Melanocyte of skin (primary cell): ENCODE data around the gene CD24. TPM values are rescaled to one million over a fixed set of nuclear protein-coding genes. Genes with fewer than 3 reads are reported as not detected.

ENCODE experiments used
- total RNA-seq, 2 donors: library from RNA; depleted of rRNA; stranded (reverse); fragments of >200 nt; gene quantifications; 2 replicates each; pipeline ENCODE4 v1.2.3, GENCODE V29; 2012

The CD24 gene, protein sequence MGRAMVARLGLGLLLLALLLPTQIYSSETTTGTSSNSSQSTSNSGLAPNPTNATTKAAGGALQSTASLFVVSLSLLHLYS
- total RNA-seq, result under 1 TPM; 0.33 to 0.34 TPM

GRCh38 chr6:106974336-106974998, at the start of gene CD24:
TSS of gene CD24 (minus strand) at chr6:106974729. CDS start at chr6:106974646, 83 bp downstream.

Other genes with a start within 250 kb of the CD24 start
- gene MTRES1, start 53.5 kb upstream of the CD24 start, total RNA-seq, result 10 to 100 TPM; 11.0 to 12.7 TPM
- 1 to 10 TPM; 1.7 to 5.3 TPM for gene BEND3, start 140.8 kb upstream of the CD24 start, total RNA-seq